Calu3 (cell line): ENCODE measurements around the gene HSPG2. TPM values are rescaled to one million over a fixed set of nuclear protein-coding genes. Genes with fewer than 3 reads are reported as not detected.

Experiments used
- BruUV-seq: library from RNA; stranded (reverse); fragments of 400-500 nt; replicated peaks from 2 replicates; lab custom pipeline; 2021; lab: Mats Ljungman, UMichigan
- CTCF ChIA-PET: fragments of 300-600 bp; sonication (Branson Sonifier 250); formaldehyde crosslinking; loops from one replicate; lab custom pipeline; 2022; ENCODE audit warnings: antibody characterized with exemption; lab: Charles Lee
- DNase-seq: peaks from one replicate; pipeline ENCODE4 v3.0.0; 2022
- H3K27ac Mint-ChIP-seq: one replicate; pipeline ENCODE4 v1.8.0; 2022; ENCODE audit warnings: mixed read lengths; ENCODE audit not compliant: unreplicated experiment
- H3K27me3 Mint-ChIP-seq: one replicate; pipeline ENCODE4 v1.8.0; 2022; ENCODE audit warnings: mixed read lengths; ENCODE audit not compliant: unreplicated experiment
- H3K36me3 Mint-ChIP-seq: one replicate; pipeline ENCODE4 v1.8.0; 2022; ENCODE audit warnings: mild to moderate bottlenecking, moderate library complexity, mixed read lengths; ENCODE audit not compliant: insufficient read depth, unreplicated experiment
- H3K4me1 Mint-ChIP-seq: one replicate; pipeline ENCODE4 v1.8.0; 2022; ENCODE audit warnings: mild to moderate bottlenecking, low read depth, mixed read lengths; ENCODE audit not compliant: unreplicated experiment
- H3K4me3 Mint-ChIP-seq: one replicate; pipeline ENCODE4 v1.8.0; 2022; ENCODE audit warnings: mild to moderate bottlenecking, low read depth, moderate library complexity, mixed read lengths; ENCODE audit not compliant: unreplicated experiment
- H3K9me3 Mint-ChIP-seq: one replicate; pipeline ENCODE4 v1.8.0; 2022; ENCODE audit warnings: low read depth, mixed read lengths; ENCODE audit not compliant: unreplicated experiment
- intact Hi-C: fragments of 100-400 bp; cut with micrococcal nuclease; formaldehyde crosslinking; loops from one replicate; pipeline ENCODE4 v1.10.0; 2022; ENCODE audit not compliant: unreplicated experiment
- total RNA-seq: library from RNA; stranded (reverse); gene quantifications from 2 replicates; pipeline ENCODE4 v1.2.3, GENCODE V29; 2022
- TF ChIP-seq, protein P1 (sequence below): fragments of 200-600 bp; IDR thresholded peaks from one replicate; pipeline ENCODE4 v1.8.0; 2022; ENCODE audit warnings: antibody characterized with exemption; ENCODE audit not compliant: unreplicated experiment

Gene HSPG2
- total RNA-seq, 1 experiment from 2014 or later: 397 TPM

DNA sequence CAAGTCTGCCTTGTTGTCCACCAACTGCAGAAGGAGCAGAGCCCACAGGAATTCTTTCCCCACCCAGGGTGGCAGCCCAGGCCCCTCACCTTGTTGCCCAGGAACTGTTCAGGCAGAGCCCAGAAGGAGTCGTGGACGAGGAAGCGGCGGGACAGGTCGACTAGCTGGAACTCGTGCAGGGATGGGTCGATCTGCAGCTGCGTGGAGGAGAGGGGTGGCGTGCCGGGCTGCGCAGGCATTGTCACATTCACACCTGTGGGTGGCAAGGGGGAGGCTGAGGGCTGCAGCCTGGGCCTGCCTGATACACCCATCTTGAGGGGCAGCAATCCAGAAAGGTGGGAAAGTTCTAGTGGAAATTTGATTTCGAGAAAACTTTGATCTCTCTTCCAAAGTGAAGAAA is 55.9 kb downstream of the HSPG2 start:
- Mint-ChIP-seq H3K9me3 (no peaks in the 10 kb centered on the region), H3K36me3 (peaks cover 78% of the 10 kb centered on the region), H3K27ac (no peak overlapping the region), H3K4me3 (no peak overlapping the region), H3K27me3 (no peaks in the 10 kb centered on the region), H3K4me1 (no peaks in the 10 kb centered on the region)
- no peak for DNase-seq
- TF ChIP-seq, protein P1, sequence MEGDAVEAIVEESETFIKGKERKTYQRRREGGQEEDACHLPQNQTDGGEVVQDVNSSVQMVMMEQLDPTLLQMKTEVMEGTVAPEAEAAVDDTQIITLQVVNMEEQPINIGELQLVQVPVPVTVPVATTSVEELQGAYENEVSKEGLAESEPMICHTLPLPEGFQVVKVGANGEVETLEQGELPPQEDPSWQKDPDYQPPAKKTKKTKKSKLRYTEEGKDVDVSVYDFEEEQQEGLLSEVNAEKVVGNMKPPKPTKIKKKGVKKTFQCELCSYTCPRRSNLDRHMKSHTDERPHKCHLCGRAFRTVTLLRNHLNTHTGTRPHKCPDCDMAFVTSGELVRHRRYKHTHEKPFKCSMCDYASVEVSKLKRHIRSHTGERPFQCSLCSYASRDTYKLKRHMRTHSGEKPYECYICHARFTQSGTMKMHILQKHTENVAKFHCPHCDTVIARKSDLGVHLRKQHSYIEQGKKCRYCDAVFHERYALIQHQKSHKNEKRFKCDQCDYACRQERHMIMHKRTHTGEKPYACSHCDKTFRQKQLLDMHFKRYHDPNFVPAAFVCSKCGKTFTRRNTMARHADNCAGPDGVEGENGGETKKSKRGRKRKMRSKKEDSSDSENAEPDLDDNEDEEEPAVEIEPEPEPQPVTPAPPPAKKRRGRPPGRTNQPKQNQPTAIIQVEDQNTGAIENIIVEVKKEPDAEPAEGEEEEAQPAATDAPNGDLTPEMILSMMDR: no peak
- no TSS peak for BruUV-seq
- intact Hi-C loops: no loop called here
- CTCF ChIA-PET: no interaction called here

DNA sequence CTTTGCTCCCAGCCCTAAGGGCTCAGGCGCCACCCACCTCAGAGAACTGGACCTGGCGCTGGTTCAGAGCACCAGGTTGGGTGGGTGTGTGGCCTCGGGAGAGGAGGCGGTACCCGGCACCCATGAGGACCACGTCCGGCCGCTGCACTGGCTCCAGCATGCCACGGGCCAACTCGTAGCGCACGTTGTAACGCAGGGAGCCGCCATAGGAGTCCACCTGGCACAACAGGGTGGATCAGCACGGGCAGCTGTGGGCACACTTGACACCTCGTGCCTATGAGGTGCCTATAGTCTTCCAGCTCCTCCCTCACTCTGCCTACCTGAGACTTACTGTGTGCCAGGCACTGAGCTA is 56.5 kb downstream of the HSPG2 start:
- no peaks in the 10 kb centered on the region for H3K4me1 Mint-ChIP-seq
- no peak overlapping the region for H3K4me3 Mint-ChIP-seq
- TF ChIP-seq, protein P1: no peak
- H3K27me3 Mint-ChIP-seq: no peaks in the 10 kb centered on the region
- CTCF ChIA-PET: no interaction called here
- peaks cover 78% of the 10 kb centered on the region for H3K36me3 Mint-ChIP-seq
- intact Hi-C loops: no loop called here
- BruUV-seq: no TSS peak
- H3K9me3 Mint-ChIP-seq: no peaks in the 10 kb centered on the region
- DNase-seq: no peak
- no peak overlapping the region for H3K27ac Mint-ChIP-seq

DNA sequence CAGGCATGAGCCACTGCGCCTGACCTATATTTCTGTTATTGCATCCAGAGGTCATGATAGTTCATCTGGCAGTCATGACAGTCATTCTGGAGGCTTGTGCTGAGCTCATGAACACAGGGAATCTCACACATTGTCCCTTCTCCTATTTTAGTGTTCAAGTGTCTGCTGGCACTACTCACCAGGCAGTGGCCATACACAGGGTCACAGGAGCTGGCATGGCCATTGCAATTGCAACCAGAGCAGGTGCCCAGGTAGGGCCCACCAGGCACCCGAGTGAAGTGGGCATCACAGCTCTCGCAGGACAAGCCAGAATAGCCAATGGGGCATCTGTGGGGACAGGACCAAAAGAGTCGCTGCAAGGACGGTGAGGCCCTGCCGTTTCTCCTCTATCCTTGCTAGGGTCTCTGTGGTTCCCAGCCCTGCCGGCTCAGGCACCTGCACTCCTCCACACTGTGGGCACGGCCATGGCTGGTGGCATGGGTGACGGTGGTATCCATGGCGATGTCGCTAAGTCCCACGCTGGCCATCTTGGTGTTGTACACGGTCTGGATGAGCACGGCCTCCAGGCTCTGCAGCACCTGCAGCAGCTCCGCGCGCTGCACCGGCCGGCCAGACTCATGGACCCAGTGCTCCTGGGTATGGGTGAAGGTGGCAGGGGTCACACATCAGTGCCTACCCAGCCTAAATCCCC is 57.0 kb downstream of the HSPG2 start:
- Mint-ChIP-seq H3K27ac (no peak overlapping the region), H3K36me3 (peaks cover 77% of the 10 kb centered on the region), H3K27me3 (no peaks in the 10 kb centered on the region), H3K9me3 (no peaks in the 10 kb centered on the region), H3K4me1 (no peaks in the 10 kb centered on the region), H3K4me3 (no peak overlapping the region)
- no peak for DNase-seq
- CTCF ChIA-PET: no interaction called here
- TF ChIP-seq, protein P1: no peak
- intact Hi-C loops: no loop called here
- no TSS peak for BruUV-seq

DNA sequence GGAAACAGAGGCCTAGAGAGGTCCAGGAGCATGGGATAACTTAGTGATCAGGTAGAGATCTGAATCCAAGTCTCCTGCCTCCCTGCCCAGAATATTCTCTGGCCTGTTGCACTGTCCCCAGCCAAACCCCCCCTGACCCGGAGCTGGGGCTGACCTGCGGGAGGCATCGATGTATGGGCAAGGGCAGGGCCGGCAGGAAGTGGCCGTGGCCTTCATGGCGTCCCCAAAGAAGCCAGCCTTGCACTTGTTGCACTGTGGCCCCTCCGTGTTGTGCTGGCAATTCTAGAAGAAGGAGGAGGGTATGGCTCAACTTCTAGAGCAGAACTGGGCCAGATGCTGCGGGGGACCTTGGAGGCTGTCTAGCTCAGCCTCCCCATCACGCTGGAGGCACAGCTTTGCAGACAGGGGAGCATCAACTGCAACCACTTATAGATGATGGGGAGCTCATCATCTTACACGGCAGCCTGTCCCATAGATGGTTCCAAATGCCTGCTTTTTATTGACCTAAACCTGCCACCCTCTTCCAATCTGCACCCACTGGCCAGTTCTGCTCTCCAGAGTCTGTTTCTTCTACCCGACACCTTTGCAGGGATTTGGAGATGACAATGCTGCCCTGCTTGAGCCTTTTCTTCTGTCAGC is 58.2 kb downstream of the HSPG2 start:
- H3K36me3 Mint-ChIP-seq: peaks cover 79% of the 10 kb centered on the region
- CTCF ChIA-PET: no interaction called here
- intact Hi-C loops: no loop called here
- no peak overlapping the region for H3K27ac Mint-ChIP-seq
- no peaks in the 10 kb centered on the region for H3K4me1 Mint-ChIP-seq
- no TSS peak for BruUV-seq
- no peak for DNase-seq
- TF ChIP-seq, protein P1: no peak
- H3K4me3 Mint-ChIP-seq: no peak overlapping the region
- no peaks in the 10 kb centered on the region for H3K27me3 Mint-ChIP-seq
- H3K9me3 Mint-ChIP-seq: no peaks in the 10 kb centered on the region
